Measurements from ENCODE around the gene VPS33A. TPM values are rescaled to one million over a fixed set of nuclear protein-coding genes. Genes with fewer than 3 reads are reported as not detected.
"Not testable (repeated sequence)": the region's sequence is repeated elsewhere in the genome, so short reads cannot be mapped to it uniquely, and the experiment has no call there.

VPS33A gene
- polyA plus RNA-seq, 3 donors, result 16.2 to 23.5 (median 18.2) TPM

- DNase-seq, result no peak
Observed at GRCh38 chr12:122206111-122206881, 60.0 kb downstream of the VPS33A start.

GRCh38 chr12:122205053-122205925 lies 61.0 kb downstream of the VPS33A start:
- DNase-seq, result no peak

- DNase-seq, result no peak
Observed at GRCh38 chr12:122204167-122205052, 61.9 kb downstream of the VPS33A start.

- DNase-seq, result peak; percentile 43
Observed at GRCh38 chr12:122203301-122204166, 62.8 kb downstream of the VPS33A start, which contains the start of gene B3GNT4. B3GNT4 (plus strand) TSS chr12:122203709; CDS start chr12:122204619, 910 bp downstream.

- not testable (repeated sequence) for DNase-seq
Observed at GRCh38 chr12:122202811-122203210, 63.5 kb downstream of the VPS33A start.

- no peak for DNase-seq
Observed at GRCh38 chr12:122202017-122202416, 64.3 kb downstream of the VPS33A start.

GRCh38 chr12:122201381-122201780 lies 64.9 kb downstream of the VPS33A start:
- no peak for DNase-seq

GRCh38 chr12:122200541-122201175 lies 65.6 kb downstream of the VPS33A start:
- DNase-seq, result no peak

GRCh38 chr12:122199484-122200355 lies 66.6 kb downstream of the VPS33A start:
- no peak for DNase-seq

GRCh38 chr12:122197612-122197966 lies 68.7 kb downstream of the VPS33A start:
- no peak for DNase-seq

- DNase-seq, result no peak
Observed at GRCh38 chr12:122195405-122195804, 70.9 kb downstream of the VPS33A start.

- DNase-seq, result no peak
Observed at GRCh38 chr12:122194804-122195203, 71.5 kb downstream of the VPS33A start.

- no peak for DNase-seq
Observed at GRCh38 chr12:122192441-122192840, 73.9 kb downstream of the VPS33A start.

- DNase-seq, result peak; percentile 51
Observed at GRCh38 chr12:122190842-122191668, 75.2 kb downstream of the VPS33A start.

- no peak for DNase-seq
Observed at GRCh38 chr12:122189626-122190475, 76.4 kb downstream of the VPS33A start.

GRCh38 chr12:122187466-122187865 lies 78.8 kb downstream of the VPS33A start:
- DNase-seq, result no peak

- no peak for DNase-seq
Observed at GRCh38 chr12:122185494-122186082, 80.7 kb downstream of the VPS33A start.
